HCT116 (cell line): ENCODE data around the gene USP12. TPM values are rescaled to one million over a fixed set of nuclear protein-coding genes. Genes with fewer than 3 reads are reported as not detected.

Source experiments
- ATAC-seq: fragments of 200-7000 bp; cut with Tn5 transposase; 2 replicates; pipeline ENCODE4 v1.9.1; 2020; ENCODE audit warnings: mild to moderate bottlenecking, moderate library complexity
- BruUV-seq: library from RNA; stranded (reverse); fragments of 400-500 nt; replicated peaks from 2 replicates; lab custom pipeline; 2021; lab: Mats Ljungman, UMichigan
- CTCF ChIA-PET: fragments of 300-600 bp; sonication (Branson Sonifier 250); formaldehyde crosslinking; loops from one replicate; lab custom pipeline; 2021; ENCODE audit warnings: antibody characterized with exemption; lab: Charles Lee
- POLR2A ChIA-PET: fragments of 300-600, 350-600 bp; sonication (Branson Sonifier 250); formaldehyde crosslinking; loops from one replicate; lab custom pipeline; 2021; ENCODE audit warnings: antibody characterized with exemption; lab: Charles Lee
- RAD21 ChIA-PET, 2 experiments: fragments of 300-600 bp; sonication (Branson Sonifier 250); formaldehyde crosslinking; loops; one replicate each; lab custom pipeline; 2023; ENCODE audit warnings: low total read pairs in 2 of 2; ENCODE audit not compliant: uncharacterized antibody in 2 of 2, unreplicated experiment in 2 of 2, low non-redundant PET in 1 of 2; lab: Charles Lee
- DNase-seq: peaks from one replicate; pipeline ENCODE4 v3.0.0-alpha.2; 2010; ENCODE audit warnings: low read depth, low spot score
- H2AFZ ChIP-seq: fragments of 200-600 bp; shearing (Covaris generic), sonication (generic); 2 replicates; pipeline ENCODE4 v1.6.1; 2017; ENCODE audit warnings: low read depth, mixed run types, mixed read lengths, antibody characterized with exemption, low read length; ENCODE audit not compliant: poor library complexity, severe bottlenecking
- H3K27ac ChIP-seq: 2 replicates; pipeline ENCODE4 v1.5.1; 2012; ENCODE audit warnings: low read depth, low read length
- H3K27me3 ChIP-seq: fragments of 200-600 bp; sonication (generic); 2 replicates; pipeline ENCODE4 v1.6.1; 2016; ENCODE audit warnings: mixed run types, low read length, mixed read lengths; ENCODE audit not compliant: insufficient read depth
- H3K36me3 ChIP-seq, 2 experiments: fragments of 200-500 bp in 1 of 2; fragments of 200-600 bp in 1 of 2; sonication (Bioruptor generic) in 1 of 2; sonication (generic) in 1 of 2; 2 replicates each; pipeline versions ENCODE4 v1.5.1 to v1.6.1; 2014 to 2016; ENCODE audit warnings: low read length in 2 of 2, inconsistent platforms in 1 of 2, mixed read lengths in 1 of 2, mixed run types in 1 of 2; ENCODE audit not compliant: insufficient read depth in 2 of 2, control insufficient read depth in 1 of 2
- H3K4me1 ChIP-seq, 2 experiments: fragments of 200-600 bp in 1 of 2; sonication (generic) in 1 of 2; 2 replicates each; pipeline versions ENCODE4 v1.5.1 to v1.6.1; 2012 to 2017; ENCODE audit warnings: low read length in 2 of 2, inconsistent platforms in 1 of 2, mild to moderate bottlenecking in 1 of 2, mixed read lengths in 1 of 2, mixed run types in 1 of 2, moderate library complexity in 1 of 2; ENCODE audit not compliant: insufficient read depth in 2 of 2, control insufficient read depth in 1 of 2
- H3K4me2 ChIP-seq: fragments of 200-600 bp; sonication (generic); 2 replicates; pipeline ENCODE4 v1.6.1; 2017; ENCODE audit warnings: mixed run types, low read length, mixed read lengths
- H3K4me3 ChIP-seq, 2 experiments: fragments of 200-600 bp in 1 of 2; sonication (generic) in 1 of 2; replicated peaks in 1 of 2; 2 replicates each; pipeline ENCODE4 v1.5.1; 2011 to 2016; ENCODE audit warnings: low read length in 2 of 2, control low read depth in 1 of 2, low read depth in 1 of 2, mild to moderate bottlenecking in 1 of 2, mixed read lengths in 1 of 2, mixed run types in 1 of 2
- H3K79me2 ChIP-seq: fragments of 200-600 bp; sonication (generic); 2 replicates; pipeline ENCODE4 v1.6.1; 2017; ENCODE audit warnings: mild to moderate bottlenecking, mixed run types, low read length, moderate library complexity, mixed read lengths; ENCODE audit not compliant: insufficient read depth
- H3K9ac ChIP-seq: fragments of 200-600 bp; sonication (generic); 2 replicates; pipeline ENCODE4 v1.6.1; 2016; ENCODE audit warnings: low read length, mixed read lengths
- H3K9me2 ChIP-seq: fragments of 200-600 bp; sonication (generic), shearing (Covaris generic); 2 replicates; pipeline ENCODE4 v1.6.1; 2017; ENCODE audit warnings: mixed run types, mild to moderate bottlenecking, moderate library complexity; ENCODE audit not compliant: insufficient read depth
- H3K9me3 ChIP-seq, 2 experiments: fragments of 200-500 bp in 1 of 2; fragments of 200-600 bp in 1 of 2; sonication (Bioruptor generic) in 1 of 2; sonication (generic) in 1 of 2; 2 replicates each; pipeline ENCODE4 v1.6.1; 2014 to 2017; ENCODE audit warnings: low read length in 2 of 2, mixed read lengths in 2 of 2, inconsistent platforms in 1 of 2, low read depth in 1 of 2, mild to moderate bottlenecking in 1 of 2, mixed run types in 1 of 2, moderate library complexity in 1 of 2; ENCODE audit not compliant: control insufficient read depth in 1 of 2, insufficient read depth in 1 of 2
- H4K20me1 ChIP-seq: fragments of 200-600 bp; sonication (generic), shearing (Covaris generic); 2 replicates; pipeline ENCODE4 v1.6.1; 2017; ENCODE audit warnings: mixed run types, mild to moderate bottlenecking, moderate library complexity; ENCODE audit not compliant: insufficient read depth
- CBX3 ChIP-seq: IDR thresholded peaks from 2 replicates; pipeline ENCODE4 v1.6.1; 2012; ENCODE audit warnings: low read depth
- CEBPB ChIP-seq: IDR thresholded peaks from 2 replicates; pipeline ENCODE4 v1.6.1; 2012; ENCODE audit warnings: low read depth
- EGR1 ChIP-seq: IDR thresholded peaks from 2 replicates; pipeline ENCODE4 v1.6.1; 2012; ENCODE audit warnings: low read depth
- ELF1 ChIP-seq: IDR thresholded peaks from 2 replicates; pipeline ENCODE4 v1.6.1; 2012; ENCODE audit warnings: low read depth, borderline replicate concordance
- EZH2 ChIP-seq: fragments of 200-600 bp; sonication (generic); IDR thresholded peaks from 2 replicates; pipeline ENCODE4 v1.6.1; 2017; ENCODE audit warnings: antibody characterized with exemption, mixed run types
- EZH2phosphoT487 ChIP-seq: fragments of 200-600 bp; IDR thresholded peaks from 2 replicates; pipeline ENCODE4 v1.6.1; 2018; ENCODE audit warnings: antibody characterized with exemption, borderline replicate concordance
- FOSL1 ChIP-seq: IDR thresholded peaks from 2 replicates; pipeline ENCODE4 v1.6.1; 2012; ENCODE audit warnings: low read depth
- MAX ChIP-seq: IDR thresholded peaks from 2 replicates; pipeline ENCODE4 v1.6.1; 2012
- POLR2A ChIP-seq: IDR thresholded peaks from 2 replicates; pipeline ENCODE4 v1.7.0; 2011; ENCODE audit warnings: borderline replicate concordance; ENCODE audit not compliant: insufficient read depth, insufficient read length; ENCODE audit errors: extremely low read depth
- POLR2AphosphoS5 ChIP-seq: IDR thresholded peaks from 2 replicates; pipeline ENCODE4 v1.6.1; 2011; ENCODE audit warnings: mild to moderate bottlenecking, low read depth, low read length, moderate library complexity
- RAD21 ChIP-seq: IDR thresholded peaks from 2 replicates; pipeline ENCODE4 v1.6.1; 2012; ENCODE audit warnings: low read depth, mild to moderate bottlenecking
- REST ChIP-seq: IDR thresholded peaks from 2 replicates; pipeline ENCODE4 v1.6.1; 2012; ENCODE audit warnings: low read depth
- TCF7L2 ChIP-seq: IDR thresholded peaks from 2 replicates; pipeline ENCODE4 v1.7.0; 2011; ENCODE audit warnings: borderline replicate concordance, inconsistent platforms; ENCODE audit not compliant: insufficient read depth, insufficient read length; ENCODE audit errors: extremely low read depth
- YY1 ChIP-seq: IDR thresholded peaks from 2 replicates; pipeline ENCODE4 v1.6.1; 2011; ENCODE audit warnings: low read length, low read depth, moderate library complexity, mild to moderate bottlenecking; ENCODE audit not compliant: insufficient replicate concordance; ENCODE audit errors: extremely low read depth
- ZFX ChIP-seq: fragments of 450-650 bp; IDR thresholded peaks from 2 replicates; pipeline ENCODE4 v1.6.1; 2017
- intact Hi-C: fragments of 100-400 bp; cut with micrococcal nuclease; formaldehyde crosslinking; loops from 2 replicates; pipeline ENCODE4 v1.10.0; 2022
- total RNA-seq: library from RNA; stranded (reverse); gene quantifications from one replicate; pipeline ENCODE4 v1.2.1, GENCODE V29; 2021; ENCODE audit not compliant: unreplicated experiment
- TF ChIP-seq, protein P1 (sequence below): IDR thresholded peaks from 2 replicates; pipeline ENCODE4 v1.6.1; 2012
- TF ChIP-seq, protein P2 (sequence below): IDR thresholded peaks from 2 replicates; pipeline ENCODE4 v1.6.1; 2011; ENCODE audit warnings: mild to moderate bottlenecking, low read length, moderate library complexity; ENCODE audit not compliant: insufficient replicate concordance; ENCODE audit errors: extremely low read depth

USP12 gene
- total RNA-seq, 1 experiment from 2014 or later, result 28.3 TPM

GRCh38 chr13:27020415-27020814 lies 151.2 kb downstream of the USP12 start:
- CTCF ChIA-PET, result no interaction called here
- Histone ChIP-seq H3K27ac (no peak overlapping the region), H3K36me3 (no peaks in the 10 kb centered on the region), H3K79me2 (no peaks in the 10 kb centered on the region), H3K9ac (no peak overlapping the region), H4K20me1 (no peaks in the 10 kb centered on the region), H2AFZ (no peak overlapping the region), H3K4me3 (no peak overlapping the region), H3K9me3 (no peaks in the 10 kb centered on the region), H3K9me2 (no peaks in the 10 kb centered on the region), H3K27me3 (no peaks in the 10 kb centered on the region), H3K4me1 (peaks cover 0 to 8% of the 10 kb centered on the region in 2 experiments; a peak in 1 of 4 replicates), H3K4me2 (no peak overlapping the region)
- no TSS peak for BruUV-seq
- RAD21 ChIA-PET, result no interaction called here
- intact Hi-C loops, result no loop called here
- DNase-seq, result no peak
- POLR2A ChIA-PET, result no interaction called here
- ATAC-seq, result no peak
- TF ChIP-seq YY1, result no peak
- TF ChIP-seq ZFX, result no peak
- TF ChIP-seq CBX3, result no peak
- no peak for TF ChIP-seq TCF7L2
- TF ChIP-seq POLR2A, result no peak
- TF ChIP-seq, protein P1, sequence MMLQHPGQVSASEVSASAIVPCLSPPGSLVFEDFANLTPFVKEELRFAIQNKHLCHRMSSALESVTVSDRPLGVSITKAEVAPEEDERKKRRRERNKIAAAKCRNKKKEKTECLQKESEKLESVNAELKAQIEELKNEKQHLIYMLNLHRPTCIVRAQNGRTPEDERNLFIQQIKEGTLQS, result no peak
- no peak for TF ChIP-seq EZH2phosphoT487
- TF ChIP-seq RAD21, result no peak
- no peak for TF ChIP-seq MAX
- TF ChIP-seq REST, result no peak
- TF ChIP-seq CEBPB, result no peak
- no peak for TF ChIP-seq FOSL1
- TF ChIP-seq EZH2, result no peak
- TF ChIP-seq, protein P2, sequence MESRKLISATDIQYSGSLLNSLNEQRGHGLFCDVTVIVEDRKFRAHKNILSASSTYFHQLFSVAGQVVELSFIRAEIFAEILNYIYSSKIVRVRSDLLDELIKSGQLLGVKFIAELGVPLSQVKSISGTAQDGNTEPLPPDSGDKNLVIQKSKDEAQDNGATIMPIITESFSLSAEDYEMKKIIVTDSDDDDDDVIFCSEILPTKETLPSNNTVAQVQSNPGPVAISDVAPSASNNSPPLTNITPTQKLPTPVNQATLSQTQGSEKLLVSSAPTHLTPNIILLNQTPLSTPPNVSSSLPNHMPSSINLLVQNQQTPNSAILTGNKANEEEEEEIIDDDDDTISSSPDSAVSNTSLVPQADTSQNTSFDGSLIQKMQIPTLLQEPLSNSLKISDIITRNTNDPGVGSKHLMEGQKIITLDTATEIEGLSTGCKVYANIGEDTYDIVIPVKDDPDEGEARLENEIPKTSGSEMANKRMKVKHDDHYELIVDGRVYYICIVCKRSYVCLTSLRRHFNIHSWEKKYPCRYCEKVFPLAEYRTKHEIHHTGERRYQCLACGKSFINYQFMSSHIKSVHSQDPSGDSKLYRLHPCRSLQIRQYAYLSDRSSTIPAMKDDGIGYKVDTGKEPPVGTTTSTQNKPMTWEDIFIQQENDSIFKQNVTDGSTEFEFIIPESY, result no peak
- TF ChIP-seq ELF1, result no peak
- no peak for TF ChIP-seq POLR2AphosphoS5
- TF ChIP-seq EGR1, result no peak
